ENCODE results near the gene SPON1. TPM values are rescaled to one million over a fixed set of nuclear protein-coding genes. Genes with fewer than 3 reads are reported as not detected.

The SPON1 gene
- total and polyA plus RNA-seq, 12 donors: 2.7 to 116 (median 34.4) TPM

- peak in 4 of 7 donors; percentile 7 to 27 (median 19) for DNase-seq
- H3K27ac ChIP-seq: peak overlapping the region in 1 of 5 donors; percentile 54
- H3K4me3 ChIP-seq: no peak overlapping the region
- peaks cover 4 to 9% of the 10 kb centered on the region in 2 donors for H3K4me1 ChIP-seq (replicated peaks in 1 of 2)
- TF ChIP-seq CTCF (IDR thresholded peaks at IDR 0.05): no peak
- no peak for TF ChIP-seq POLR2A (IDR thresholded peaks at IDR 0.05)
- WGBS, 4 donors: 53 to 65% (median 64%) methylated on average over 4 of the region's 4 CpGs
- no peaks in the 10 kb centered on the region for H3K27me3 ChIP-seq
- H3K9me3 ChIP-seq (replicated peaks in 1 of 3): no peaks in the 10 kb centered on the region
- intact Hi-C loops (cut with DNase I): no loop called here
- no peaks in the 10 kb centered on the region for H3K36me3 ChIP-seq (replicated peaks in 1 of 2)
These were observed 221.8 kb downstream of the SPON1 start for GRCh38 chr11:14184028-14184940.

DNA sequence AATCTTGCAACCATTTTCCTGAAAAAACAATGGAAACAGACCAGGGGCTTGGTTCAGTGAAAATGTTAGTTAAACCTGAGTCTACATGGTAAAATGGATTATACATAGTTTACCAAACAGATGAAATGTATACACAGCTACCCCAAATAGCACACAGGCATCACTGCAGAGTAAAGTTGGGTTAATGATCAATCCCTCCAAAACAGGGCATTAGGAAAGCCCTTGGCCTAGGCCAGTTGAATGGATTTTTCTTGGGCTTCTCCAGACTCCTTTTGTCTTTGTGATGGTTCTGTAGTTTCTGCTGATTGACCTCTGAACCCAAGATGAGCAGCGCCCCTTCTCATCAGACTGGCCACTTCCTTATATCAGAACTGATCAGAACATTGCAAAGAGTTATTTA, 222.9 kb downstream of the SPON1 start:
- intact Hi-C loops (cut with DNase I): no loop called here
- no peak for DNase-seq
- H3K4me1 ChIP-seq (replicated peaks in 1 of 2): peaks cover 4 to 12% of the 10 kb centered on the region in 2 donors
- H3K9me3 ChIP-seq (replicated peaks in 1 of 3): no peaks in the 10 kb centered on the region
- H3K27me3 ChIP-seq: no peaks in the 10 kb centered on the region
- no peaks in the 10 kb centered on the region for H3K36me3 ChIP-seq (replicated peaks in 1 of 2)
- no peak overlapping the region for H3K27ac ChIP-seq
- H3K4me3 ChIP-seq: no peak overlapping the region
- WGBS, 4 donors: 79 to 100% (median 97%) methylated on average over 1 of the region's 1 CpG
- TF ChIP-seq POLR2A (IDR thresholded peaks at IDR 0.05) (no peak), CTCF (IDR thresholded peaks at IDR 0.05) (no peak)

DNA sequence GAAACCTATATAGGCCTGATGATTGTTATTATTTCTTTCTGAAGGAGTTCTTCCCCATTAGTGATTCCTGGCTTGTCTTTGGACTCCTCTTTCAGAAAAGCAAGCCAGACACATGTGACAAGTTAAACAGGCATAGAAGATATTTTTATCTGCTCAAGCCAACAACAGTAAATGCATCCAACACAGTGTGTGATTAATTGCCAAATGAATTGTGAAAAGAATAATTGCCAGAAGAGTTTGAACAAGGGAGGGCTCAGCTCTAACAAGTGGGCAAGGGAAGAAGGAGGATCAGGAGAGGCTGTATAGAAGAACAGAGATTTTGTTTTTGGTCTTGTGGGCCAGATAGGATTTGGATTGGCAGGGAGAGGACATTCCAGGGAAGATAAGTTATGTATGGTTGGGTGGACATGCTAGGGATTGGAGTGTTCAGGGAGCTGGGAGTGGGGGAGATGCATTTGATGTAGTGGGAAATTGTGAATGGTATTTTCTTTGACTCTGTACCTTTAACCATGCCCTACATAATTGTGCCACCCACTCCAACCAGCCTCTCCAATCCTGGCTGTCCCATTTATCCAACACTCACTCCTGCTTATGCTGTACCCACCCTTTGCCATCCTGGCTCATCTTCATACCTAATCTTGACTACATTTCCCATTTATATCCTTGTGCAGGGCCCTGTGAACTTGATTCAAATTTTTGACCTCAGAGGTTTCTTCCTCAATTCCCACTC, 223.7 kb downstream of the SPON1 start:
- intact Hi-C loops (cut with DNase I): no loop called here
- Histone ChIP-seq H3K27ac (peak overlapping the region in 1 of 5 donors; percentile 32), H3K9me3 (replicated peaks in 1 of 3) (no peaks in the 10 kb centered on the region), H3K36me3 (replicated peaks in 1 of 2) (no peaks in the 10 kb centered on the region), H3K27me3 (no peaks in the 10 kb centered on the region), H3K4me3 (no peak overlapping the region), H3K4me1 (replicated peaks in 1 of 2) (peaks cover 4 to 18% of the 10 kb centered on the region in 2 donors)
- no peak for DNase-seq
- no peak for TF ChIP-seq POLR2A (IDR thresholded peaks at IDR 0.05)
- no peak for TF ChIP-seq CTCF (IDR thresholded peaks at IDR 0.05)

DNA sequence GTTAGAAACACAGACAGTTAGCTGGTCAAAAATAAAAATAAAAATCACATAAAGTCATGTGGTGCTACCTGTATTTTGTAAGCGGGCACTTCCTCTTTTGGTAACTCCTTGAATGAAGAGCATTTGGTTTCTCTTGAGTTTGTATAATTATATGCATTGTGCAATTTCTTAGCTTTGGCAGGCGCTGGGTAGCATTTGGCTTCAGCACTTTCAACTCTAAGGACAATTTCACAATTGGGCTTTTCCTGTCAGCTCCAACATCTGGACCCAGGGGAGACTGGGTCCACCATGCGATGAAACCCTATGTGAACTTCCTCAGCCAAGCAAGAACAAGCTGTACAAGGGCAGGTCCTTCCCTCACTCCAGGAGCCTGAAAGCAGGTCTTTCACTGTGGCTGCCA, 227.4 kb downstream of the SPON1 start:
- peak; percentile 19 to 72 (median 41) for DNase-seq
- H3K4me1 ChIP-seq (replicated peaks in 1 of 2): peaks cover 0 to 9% of the 10 kb centered on the region in 2 donors
- no peaks in the 10 kb centered on the region for H3K27me3 ChIP-seq
- WGBS, 4 donors: 45 to 60% (median 54%) methylated on average over 3 of the region's 3 CpGs
- no peaks in the 10 kb centered on the region for H3K9me3 ChIP-seq (replicated peaks in 1 of 3)
- no peak overlapping the region for H3K4me3 ChIP-seq
- H3K36me3 ChIP-seq (replicated peaks in 1 of 2): no peaks in the 10 kb centered on the region
- no peak for TF ChIP-seq CTCF (IDR thresholded peaks at IDR 0.05)
- TF ChIP-seq POLR2A (IDR thresholded peaks at IDR 0.05): no peak
- intact Hi-C loops (cut with DNase I): no loop called here
- peak overlapping the region in 2 of 5 donors; percentile 71 to 79 for H3K27ac ChIP-seq
